ENCODE measurements around the gene CAMK1D.

The CAMK1D gene

GRCh38 chr10:12766223-12766622 is 416.9 kb downstream of the CAMK1D start:
- Histone ChIP-seq H3K36me3 (ENCODE audit: control insufficient read depth in 5 of 5, insufficient read depth in 5 of 5, low read length in 5 of 5) (peaks cover 0 to 34% (median 11%) of the 10 kb centered on the region in 5 donors), H3K9ac (ENCODE audit: low read length in 5 of 5) (no peak overlapping the region), H3K9me3 (ENCODE audit: control insufficient read depth in 5 of 5, low read length in 5 of 5) (no peaks in the 10 kb centered on the region), H3K4me1 (ENCODE audit: control insufficient read depth in 5 of 5, insufficient read depth in 5 of 5, low read length in 5 of 5) (peaks cover 0 to 7% (median 3%) of the 10 kb centered on the region in 5 donors), H3K4me3 (ENCODE audit: low read depth in 1 of 5, low read length in 5 of 5) (no peak overlapping the region), H3K27me3 (ENCODE audit: control insufficient read depth in 5 of 5, insufficient read depth in 4 of 5, low read length in 5 of 5) (no peaks in the 10 kb centered on the region), H3K27ac (ENCODE audit: low read depth, low read length) (no peak overlapping the region)

GRCh38 chr10:12768156-12769100 is 419.1 kb downstream of the CAMK1D start:
- Histone ChIP-seq H3K4me3 (ENCODE audit: low read depth in 1 of 5, low read length in 5 of 5) (no peak overlapping the region), H3K9ac (ENCODE audit: low read length in 5 of 5) (no peak overlapping the region)

GRCh38 chr10:12769323-12770044 is 420.1 kb downstream of the CAMK1D start:
- H3K4me1 ChIP-seq (ENCODE audit: control insufficient read depth in 5 of 5, insufficient read depth in 5 of 5, low read length in 5 of 5), result peaks cover 0 to 7% (median 3%) of the 10 kb centered on the region in 5 donors
- no peak overlapping the region for H3K27ac ChIP-seq (ENCODE audit: low read depth, low read length)
- H3K9me3 ChIP-seq (ENCODE audit: control insufficient read depth in 5 of 5, low read length in 5 of 5), result no peaks in the 10 kb centered on the region
- H3K27me3 ChIP-seq (ENCODE audit: control insufficient read depth in 5 of 5, insufficient read depth in 4 of 5, low read length in 5 of 5), result no peaks in the 10 kb centered on the region
- peaks cover 0 to 28% (median 3%) of the 10 kb centered on the region in 5 donors for H3K36me3 ChIP-seq (ENCODE audit: control insufficient read depth in 5 of 5, insufficient read depth in 5 of 5, low read length in 5 of 5)
- no peak overlapping the region for H3K4me3 ChIP-seq (ENCODE audit: low read depth in 1 of 5, low read length in 5 of 5)
- H3K9ac ChIP-seq (ENCODE audit: low read length in 5 of 5), result no peak overlapping the region

More at GRCh38 chr10:12768156-12769100, 419.1 kb downstream of the CAMK1D start:
- Histone ChIP-seq H3K27me3 (ENCODE audit: control insufficient read depth in 5 of 5, insufficient read depth in 4 of 5, low read length in 5 of 5) (no peaks in the 10 kb centered on the region), H3K4me1 (ENCODE audit: control insufficient read depth in 5 of 5, insufficient read depth in 5 of 5, low read length in 5 of 5) (peaks cover 0 to 7% (median 3%) of the 10 kb centered on the region in 5 donors), H3K9me3 (ENCODE audit: control insufficient read depth in 5 of 5, low read length in 5 of 5) (no peaks in the 10 kb centered on the region), H3K27ac (ENCODE audit: low read depth, low read length) (no peak overlapping the region), H3K36me3 (ENCODE audit: control insufficient read depth in 5 of 5, insufficient read depth in 5 of 5, low read length in 5 of 5) (peaks cover 0 to 28% (median 3%) of the 10 kb centered on the region in 5 donors)

GRCh38 chr10:12771981-12772760 is 422.8 kb downstream of the CAMK1D start:
- no peaks in the 10 kb centered on the region for H3K27me3 ChIP-seq (ENCODE audit: control insufficient read depth in 5 of 5, insufficient read depth in 4 of 5, low read length in 5 of 5)
- no peaks in the 10 kb centered on the region for H3K9me3 ChIP-seq (ENCODE audit: control insufficient read depth in 5 of 5, low read length in 5 of 5)
- peaks cover 0 to 28% (median 3%) of the 10 kb centered on the region in 5 donors for H3K36me3 ChIP-seq (ENCODE audit: control insufficient read depth in 5 of 5, insufficient read depth in 5 of 5, low read length in 5 of 5)
- no peak overlapping the region for H3K4me3 ChIP-seq (ENCODE audit: low read depth in 1 of 5, low read length in 5 of 5)
- peaks cover 0 to 7% (median 3%) of the 10 kb centered on the region in 5 donors for H3K4me1 ChIP-seq (ENCODE audit: control insufficient read depth in 5 of 5, insufficient read depth in 5 of 5, low read length in 5 of 5)
- no peak overlapping the region for H3K9ac ChIP-seq (ENCODE audit: low read length in 5 of 5)
- no peak overlapping the region for H3K27ac ChIP-seq (ENCODE audit: low read depth, low read length)

- Histone ChIP-seq H3K27me3 (ENCODE audit: control insufficient read depth in 5 of 5, insufficient read depth in 4 of 5, low read length in 5 of 5) (no peaks in the 10 kb centered on the region), H3K4me3 (ENCODE audit: low read depth in 1 of 5, low read length in 5 of 5) (no peak overlapping the region), H3K27ac (ENCODE audit: low read depth, low read length) (no peak overlapping the region), H3K9ac (ENCODE audit: low read length in 5 of 5) (no peak overlapping the region), H3K36me3 (ENCODE audit: control insufficient read depth in 5 of 5, insufficient read depth in 5 of 5, low read length in 5 of 5) (peaks cover 0 to 28% (median 3%) of the 10 kb centered on the region in 5 donors), H3K9me3 (ENCODE audit: control insufficient read depth in 5 of 5, low read length in 5 of 5) (no peaks in the 10 kb centered on the region), H3K4me1 (ENCODE audit: control insufficient read depth in 5 of 5, insufficient read depth in 5 of 5, low read length in 5 of 5) (peaks cover 1 to 11% (median 5%) of the 10 kb centered on the region in 5 donors)
Observed at GRCh38 chr10:12772797-12773587, 423.6 kb downstream of the CAMK1D start.

- Histone ChIP-seq H3K27me3 (ENCODE audit: control insufficient read depth in 5 of 5, insufficient read depth in 4 of 5, low read length in 5 of 5) (no peaks in the 10 kb centered on the region), H3K4me3 (ENCODE audit: low read depth in 1 of 5, low read length in 5 of 5) (no peak overlapping the region), H3K27ac (ENCODE audit: low read depth, low read length) (no peak overlapping the region), H3K9me3 (ENCODE audit: control insufficient read depth in 5 of 5, low read length in 5 of 5) (no peaks in the 10 kb centered on the region), H3K4me1 (ENCODE audit: control insufficient read depth in 5 of 5, insufficient read depth in 5 of 5, low read length in 5 of 5) (peaks cover 0 to 6% (median 5%) of the 10 kb centered on the region in 5 donors), H3K36me3 (ENCODE audit: control insufficient read depth in 5 of 5, insufficient read depth in 5 of 5, low read length in 5 of 5) (peaks cover 0 to 17% (median 3%) of the 10 kb centered on the region in 5 donors), H3K9ac (ENCODE audit: low read length in 5 of 5) (no peak overlapping the region)
Observed at GRCh38 chr10:12774204-12774894, 425.0 kb downstream of the CAMK1D start.

GRCh38 chr10:12777840-12778585 is 428.7 kb downstream of the CAMK1D start:
- no peak overlapping the region for H3K4me3 ChIP-seq (ENCODE audit: low read depth in 1 of 5, low read length in 5 of 5)
- no peak overlapping the region for H3K27ac ChIP-seq (ENCODE audit: low read depth, low read length)
- peaks cover 0 to 4% (median 0%) of the 10 kb centered on the region in 5 donors for H3K36me3 ChIP-seq (ENCODE audit: control insufficient read depth in 5 of 5, insufficient read depth in 5 of 5, low read length in 5 of 5)
- H3K9ac ChIP-seq (ENCODE audit: low read length in 5 of 5), result no peak overlapping the region
- no peaks in the 10 kb centered on the region for H3K27me3 ChIP-seq (ENCODE audit: control insufficient read depth in 5 of 5, insufficient read depth in 4 of 5, low read length in 5 of 5)
- peaks cover 0 to 22% (median 19%) of the 10 kb centered on the region in 5 donors for H3K4me1 ChIP-seq (ENCODE audit: control insufficient read depth in 5 of 5, insufficient read depth in 5 of 5, low read length in 5 of 5)
- H3K9me3 ChIP-seq (ENCODE audit: control insufficient read depth in 5 of 5, low read length in 5 of 5), result no peaks in the 10 kb centered on the region

GRCh38 chr10:12780634-12781601 is 431.6 kb downstream of the CAMK1D start:
- no peak overlapping the region for H3K27ac ChIP-seq (ENCODE audit: low read depth, low read length)
- peaks cover 0 to 4% (median 0%) of the 10 kb centered on the region in 5 donors for H3K36me3 ChIP-seq (ENCODE audit: control insufficient read depth in 5 of 5, insufficient read depth in 5 of 5, low read length in 5 of 5)
- H3K9ac ChIP-seq (ENCODE audit: low read length in 5 of 5), result no peak overlapping the region
- peaks cover 0 to 26% (median 19%) of the 10 kb centered on the region in 5 donors for H3K4me1 ChIP-seq (ENCODE audit: control insufficient read depth in 5 of 5, insufficient read depth in 5 of 5, low read length in 5 of 5)
- no peaks in the 10 kb centered on the region for H3K9me3 ChIP-seq (ENCODE audit: control insufficient read depth in 5 of 5, low read length in 5 of 5)
- no peak overlapping the region for H3K4me3 ChIP-seq (ENCODE audit: low read depth in 1 of 5, low read length in 5 of 5)
- no peaks in the 10 kb centered on the region for H3K27me3 ChIP-seq (ENCODE audit: control insufficient read depth in 5 of 5, insufficient read depth in 4 of 5, low read length in 5 of 5)

Measured in subcutaneous abdominal adipose tissue (tissue), 5 donors.